Spleen (tissue), 11 donors: ENCODE data around the gene KDELR1. TPM values are rescaled to one million over a fixed set of nuclear protein-coding genes. Genes with fewer than 3 reads are reported as not detected.

ENCODE experiments used
- DNase-seq: peaks from one replicate; pipeline ENCODE4 v3.0.0-alpha.2; 2020
- H3K27ac ChIP-seq, 8 donors: fragments of 200-600 bp; sonication (generic) in 7 of 8; 1 replicate in 4 of 8; 2 replicates in 4 of 8; pipeline versions ENCODE4 v1.5.0 to v1.8.0; 2016 to 2021; ENCODE audit warnings: inconsistent platforms in 4 of 8, mild to moderate bottlenecking in 4 of 8, moderate library complexity in 1 of 8
- H3K27me3 ChIP-seq, 7 donors: fragments of 200-600 bp; sonication (generic) in 6 of 7; replicated peaks in 1 of 7; 1 replicate in 4 of 7; 2 replicates in 3 of 7; pipeline versions ENCODE4 v1.5.0 to v1.8.0; 2016 to 2021; ENCODE audit warnings: inconsistent platforms in 3 of 7, mild to moderate bottlenecking in 1 of 7
- H3K36me3 ChIP-seq, 6 donors: fragments of 200-600 bp; sonication (generic) in 5 of 6; 1 replicate in 4 of 6; 2 replicates in 2 of 6; pipeline versions ENCODE4 v1.5.0 to v1.8.0; 2016 to 2021; ENCODE audit warnings: inconsistent platforms in 2 of 6
- H3K4me1 ChIP-seq, 6 donors: fragments of 200-600 bp; sonication (generic) in 5 of 6; 1 replicate in 3 of 6; 2 replicates in 3 of 6; pipeline versions ENCODE4 v1.5.0 to v1.8.0; 2016 to 2021; ENCODE audit warnings: inconsistent platforms in 3 of 6
- H3K4me3 ChIP-seq, 8 donors: fragments of 200-600 bp; sonication (generic) in 7 of 8; 1 replicate in 4 of 8; 2 replicates in 4 of 8; pipeline versions ENCODE4 v1.5.0 to v1.8.0; 2016 to 2021; ENCODE audit warnings: inconsistent platforms in 4 of 8, mild to moderate bottlenecking in 4 of 8, moderate library complexity in 2 of 8
- H3K9me3 ChIP-seq, 8 donors: fragments of 200-600 bp; sonication (generic) in 7 of 8; 1 replicate in 4 of 8; 2 replicates in 4 of 8; pipeline versions ENCODE4 v1.5.0 to v1.8.0; 2016 to 2021; ENCODE audit warnings: inconsistent platforms in 4 of 8
- POLR2A ChIP-seq, 3 donors: fragments of 450-650 bp; IDR thresholded peaks; one replicate each; pipeline ENCODE4 v1.5.1; 2017; ENCODE audit warnings: antibody characterized with exemption in 3 of 3, mild to moderate bottlenecking in 1 of 3
- POLR2AphosphoS5 ChIP-seq, 3 donors: sonication (generic); formaldehyde crosslinking; IDR thresholded peaks; one replicate each; pipeline ENCODE4 v1.5.1; 2017; ENCODE audit warnings: antibody characterized with exemption in 3 of 3
- WGBS, 5 donors: extraction: QIAGEN DNeasy Blood & Tissue Kit in 3 of 5; methylation state at CpG; one replicate each; pipeline versions ENCODE4 v1.1.5 to v1.1.7; 2013 to 2018; 5-methylcytosine and 5-hydroxymethylcytosine counted together
- intact Hi-C: fragments of 100-400 bp; cut with DNase I; formaldehyde crosslinking; loops from one replicate; pipeline ENCODE4 v1.15.0; 2023; ENCODE audit warnings: low total_unique reads
- polyA plus RNA-seq, 3 donors: library from polyadenylated mRNA; stranded (reverse); fragments of 200-250 nt; gene quantifications; one replicate each; pipeline ENCODE4 v1.2.1, GENCODE V29; 2013
- total RNA-seq, 7 donors: library from RNA; depleted of rRNA in 3 of 7; stranded (reverse); fragments of >200 nt in 3 of 7; fragmentation: NEBNext Ultra II Directional in 4 of 7; extraction: Animal tissue kit (Norgen Biotek cat#: 25700) in 4 of 7; gene quantifications; one replicate each; pipeline versions ENCODE4 v1.1.0 to v1.2.1, GENCODE V29; 2016 to 2021
- TF ChIP-seq, protein P1 (sequence below), 11 experiments: fragments of 200-600 bp in 7 of 11; fragments of 450-650 bp in 4 of 11; sonication (generic) in 4 of 11; IDR thresholded peaks in 8 of 11; conservative IDR thresholded peaks in 3 of 11; 1 replicate in 7 of 11; 2 replicates in 4 of 11; pipeline versions ENCODE4 v1.4.0 to v1.8.0; 2016 to 2021; ENCODE audit warnings: antibody characterized with exemption in 11 of 11, inconsistent platforms in 4 of 11, mild to moderate bottlenecking in 1 of 11
- donor health status: healthy with polysubstance abuse.
- donor health status: DM: no; HTN: no; CAD: no; lungs with moderate emphysema.
- donor health status: DM: no; HTN: no; CAD: no.
- donor health status: Bipolar disorder and iron deficiency.
- donor health status: healthy.
- donor health status: DM: no; HTN: no; CAD: no.
- donor health status: DM: yes; HTN: yes; CAD: no.

KDELR1 gene
- total and polyA plus RNA-seq, 10 donors = 36.2 to 95.9 (median 68.2) TPM

- no peaks in the 10 kb centered on the region for H3K9me3 ChIP-seq
- WGBS, 5 donors = 65 to 82% (median 74%) methylated on average over 6 of the region's 6 CpGs
- TF ChIP-seq POLR2A (IDR thresholded peaks at IDR 0.05) (no peak), POLR2AphosphoS5 (IDR thresholded peaks at IDR 0.05) (no peak)
- TF ChIP-seq, protein P1, sequence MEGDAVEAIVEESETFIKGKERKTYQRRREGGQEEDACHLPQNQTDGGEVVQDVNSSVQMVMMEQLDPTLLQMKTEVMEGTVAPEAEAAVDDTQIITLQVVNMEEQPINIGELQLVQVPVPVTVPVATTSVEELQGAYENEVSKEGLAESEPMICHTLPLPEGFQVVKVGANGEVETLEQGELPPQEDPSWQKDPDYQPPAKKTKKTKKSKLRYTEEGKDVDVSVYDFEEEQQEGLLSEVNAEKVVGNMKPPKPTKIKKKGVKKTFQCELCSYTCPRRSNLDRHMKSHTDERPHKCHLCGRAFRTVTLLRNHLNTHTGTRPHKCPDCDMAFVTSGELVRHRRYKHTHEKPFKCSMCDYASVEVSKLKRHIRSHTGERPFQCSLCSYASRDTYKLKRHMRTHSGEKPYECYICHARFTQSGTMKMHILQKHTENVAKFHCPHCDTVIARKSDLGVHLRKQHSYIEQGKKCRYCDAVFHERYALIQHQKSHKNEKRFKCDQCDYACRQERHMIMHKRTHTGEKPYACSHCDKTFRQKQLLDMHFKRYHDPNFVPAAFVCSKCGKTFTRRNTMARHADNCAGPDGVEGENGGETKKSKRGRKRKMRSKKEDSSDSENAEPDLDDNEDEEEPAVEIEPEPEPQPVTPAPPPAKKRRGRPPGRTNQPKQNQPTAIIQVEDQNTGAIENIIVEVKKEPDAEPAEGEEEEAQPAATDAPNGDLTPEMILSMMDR (IDR thresholded peaks at IDR 0.05 in 8 of 11, conservative IDR thresholded peaks at IDR 0.05 in 3 of 11) = no peak
- DNase-seq = no peak
- intact Hi-C loops = no loop called here
- H3K4me1 ChIP-seq = peaks cover 0 to 38% (median 22%) of the 10 kb centered on the region in 6 donors
- no peaks in the 10 kb centered on the region for H3K36me3 ChIP-seq
- peak overlapping the region in 3 of 8 donors; percentile 12 to 62 (median 21) for H3K4me3 ChIP-seq
- H3K27me3 ChIP-seq = peaks cover 0 to 43% (median 19%) of the 10 kb centered on the region in 7 donors
- no peak overlapping the region for H3K27ac ChIP-seq
Observed at GRCh38 chr19:48418317-48419064, 27.1 kb upstream of the KDELR1 start.

DNA sequence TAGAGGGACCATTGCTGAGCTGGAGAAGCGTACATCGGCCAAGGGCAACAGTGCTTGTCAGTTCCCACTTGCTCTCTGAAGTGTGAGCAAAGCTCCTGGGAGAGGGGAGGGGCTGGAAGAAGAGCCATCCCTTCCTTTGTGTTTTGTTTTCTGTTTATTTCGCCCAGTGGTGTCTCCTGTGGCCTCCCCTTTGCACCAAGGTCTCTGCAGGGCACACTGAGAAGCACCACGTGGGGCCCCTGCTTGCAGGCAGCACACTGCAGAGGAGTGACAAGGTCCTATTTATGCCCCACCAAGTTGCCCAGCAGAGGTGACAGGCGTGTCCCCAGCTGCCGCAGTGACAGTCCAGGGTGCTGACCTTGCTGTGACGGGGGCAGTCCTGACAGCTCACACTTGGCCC is 26.1 kb upstream of the KDELR1 start:
- no peaks in the 10 kb centered on the region for H3K36me3 ChIP-seq
- H3K27ac ChIP-seq = no peak overlapping the region
- H3K4me1 ChIP-seq = peaks cover 0 to 38% (median 22%) of the 10 kb centered on the region in 6 donors
- intact Hi-C loops = no loop called here
- no peaks in the 10 kb centered on the region for H3K9me3 ChIP-seq
- 73 to 90% (median 84%) methylated on average over 6 to 7 of the region's 7 CpGs for WGBS, 5 donors
- DNase-seq = no peak
- peaks cover 0 to 44% (median 19%) of the 10 kb centered on the region in 7 donors for H3K27me3 ChIP-seq
- no peak overlapping the region for H3K4me3 ChIP-seq
- TF ChIP-seq, protein P1 (IDR thresholded peaks at IDR 0.05 in 8 of 11, conservative IDR thresholded peaks at IDR 0.05 in 3 of 11) = no peak
- TF ChIP-seq POLR2AphosphoS5 (IDR thresholded peaks at IDR 0.05) = no peak
- no peak for TF ChIP-seq POLR2A (IDR thresholded peaks at IDR 0.05)

DNA sequence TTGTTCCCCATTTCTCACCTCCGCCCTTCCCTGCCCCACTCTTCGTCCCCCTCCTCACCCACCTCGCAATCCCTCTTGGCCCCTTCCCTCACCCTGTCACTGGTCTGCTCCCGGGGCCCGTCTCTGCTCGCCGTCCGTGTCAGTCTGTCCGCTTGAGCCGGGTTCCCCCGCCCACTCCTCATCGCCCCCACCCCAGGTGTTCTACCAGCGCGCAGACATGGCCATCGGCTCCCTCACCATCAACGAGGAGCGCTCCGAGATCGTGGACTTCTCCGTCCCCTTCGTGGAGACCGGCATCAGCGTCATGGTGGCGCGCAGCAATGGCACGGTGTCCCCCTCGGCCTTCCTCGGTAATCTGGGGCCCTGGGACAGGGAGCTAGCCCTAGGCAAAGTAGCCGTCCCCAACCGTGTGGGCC is 24.5 kb upstream of the KDELR1 start:
- intact Hi-C loops = no loop called here
- WGBS, 5 donors = 26 to 38% (median 34%) methylated on average over 26 to 30 of the region's 30 CpGs
- H3K36me3 ChIP-seq = no peaks in the 10 kb centered on the region
- TF ChIP-seq, protein P1 (IDR thresholded peaks at IDR 0.05 in 8 of 11, conservative IDR thresholded peaks at IDR 0.05 in 3 of 11) = no peak
- TF ChIP-seq POLR2AphosphoS5 (IDR thresholded peaks at IDR 0.05) (no peak), POLR2A (IDR thresholded peaks at IDR 0.05) (no peak)
- peaks cover 0 to 38% (median 22%) of the 10 kb centered on the region in 6 donors for H3K4me1 ChIP-seq
- peaks cover 0 to 49% (median 19%) of the 10 kb centered on the region in 7 donors for H3K27me3 ChIP-seq
- peak overlapping the region in 6 of 8 donors; percentile 7 to 63 (median 20) for H3K4me3 ChIP-seq
- no peak for DNase-seq
- no peaks in the 10 kb centered on the region for H3K9me3 ChIP-seq
- no peak overlapping the region for H3K27ac ChIP-seq

- no peaks in the 10 kb centered on the region for H3K9me3 ChIP-seq
- peaks cover 0 to 49% (median 19%) of the 10 kb centered on the region in 7 donors for H3K27me3 ChIP-seq
- WGBS, 5 donors = 2 to 11% (median 6%) methylated on average over 9 to 14 of the region's 14 CpGs
- TF ChIP-seq POLR2A (IDR thresholded peaks at IDR 0.05) (no peak), POLR2AphosphoS5 (IDR thresholded peaks at IDR 0.05) (no peak)
- TF ChIP-seq, protein P1 (IDR thresholded peaks at IDR 0.05 in 8 of 11, conservative IDR thresholded peaks at IDR 0.05 in 3 of 11) = no peak
- H3K4me3 ChIP-seq = peak overlapping the region in 5 of 8 donors; percentile 7 to 63 (median 32)
- DNase-seq = peak; percentile 85
- H3K36me3 ChIP-seq = no peaks in the 10 kb centered on the region
- peak overlapping the region in 1 of 8 donors; percentile 19 for H3K27ac ChIP-seq
- intact Hi-C loops = no loop called here
- H3K4me1 ChIP-seq = peaks cover 0 to 38% (median 22%) of the 10 kb centered on the region in 6 donors
Observed at GRCh38 chr19:48415395-48415794, 24.0 kb upstream of the KDELR1 start.
